ENCODE data around the gene TMED9.

DNA sequence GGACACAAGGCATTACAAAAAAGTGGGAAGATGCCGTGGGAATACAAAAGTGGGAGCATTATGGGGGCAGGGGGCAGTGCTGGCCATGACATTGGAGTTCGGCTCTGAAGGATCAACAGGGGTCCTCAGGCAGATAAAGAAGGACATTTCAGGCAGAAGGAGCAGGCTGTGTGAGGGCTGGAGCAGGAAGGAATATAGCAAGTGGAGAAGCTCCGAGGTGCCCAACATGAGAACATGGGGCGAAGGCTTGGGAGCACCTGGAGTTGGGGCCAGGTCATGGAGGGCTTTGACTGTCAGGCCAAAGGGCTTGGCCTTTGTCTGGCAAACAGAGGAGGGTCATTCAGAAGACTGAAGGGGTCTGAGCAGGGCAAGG lies 10.4 kb downstream of the TMED9 start:
- TF ChIP-seq, protein P1, sequence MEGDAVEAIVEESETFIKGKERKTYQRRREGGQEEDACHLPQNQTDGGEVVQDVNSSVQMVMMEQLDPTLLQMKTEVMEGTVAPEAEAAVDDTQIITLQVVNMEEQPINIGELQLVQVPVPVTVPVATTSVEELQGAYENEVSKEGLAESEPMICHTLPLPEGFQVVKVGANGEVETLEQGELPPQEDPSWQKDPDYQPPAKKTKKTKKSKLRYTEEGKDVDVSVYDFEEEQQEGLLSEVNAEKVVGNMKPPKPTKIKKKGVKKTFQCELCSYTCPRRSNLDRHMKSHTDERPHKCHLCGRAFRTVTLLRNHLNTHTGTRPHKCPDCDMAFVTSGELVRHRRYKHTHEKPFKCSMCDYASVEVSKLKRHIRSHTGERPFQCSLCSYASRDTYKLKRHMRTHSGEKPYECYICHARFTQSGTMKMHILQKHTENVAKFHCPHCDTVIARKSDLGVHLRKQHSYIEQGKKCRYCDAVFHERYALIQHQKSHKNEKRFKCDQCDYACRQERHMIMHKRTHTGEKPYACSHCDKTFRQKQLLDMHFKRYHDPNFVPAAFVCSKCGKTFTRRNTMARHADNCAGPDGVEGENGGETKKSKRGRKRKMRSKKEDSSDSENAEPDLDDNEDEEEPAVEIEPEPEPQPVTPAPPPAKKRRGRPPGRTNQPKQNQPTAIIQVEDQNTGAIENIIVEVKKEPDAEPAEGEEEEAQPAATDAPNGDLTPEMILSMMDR (conservative IDR thresholded peaks at IDR 0.05; ENCODE audit: low read length): no peak
- no peak for TF ChIP-seq EZH2phosphoT487 (IDR thresholded peaks at IDR 0.05; ENCODE audit: borderline replicate concordance, low read depth, low read length)
